Measurements from ENCODE around the gene IL7R. TPM values are rescaled to one million over a fixed set of nuclear protein-coding genes. Genes with fewer than 3 reads are reported as not detected.
A peak's percentile ranks its signal among the peaks of the same experiment; 100 is the strongest.

IL7R gene
- total and polyA plus RNA-seq, 10 of the 15 experiments (the other 5 are each of a cell fraction or from before 2014, with no cell fraction given), result 0.40 to 21.1 (median 0.85) TPM

DNA sequence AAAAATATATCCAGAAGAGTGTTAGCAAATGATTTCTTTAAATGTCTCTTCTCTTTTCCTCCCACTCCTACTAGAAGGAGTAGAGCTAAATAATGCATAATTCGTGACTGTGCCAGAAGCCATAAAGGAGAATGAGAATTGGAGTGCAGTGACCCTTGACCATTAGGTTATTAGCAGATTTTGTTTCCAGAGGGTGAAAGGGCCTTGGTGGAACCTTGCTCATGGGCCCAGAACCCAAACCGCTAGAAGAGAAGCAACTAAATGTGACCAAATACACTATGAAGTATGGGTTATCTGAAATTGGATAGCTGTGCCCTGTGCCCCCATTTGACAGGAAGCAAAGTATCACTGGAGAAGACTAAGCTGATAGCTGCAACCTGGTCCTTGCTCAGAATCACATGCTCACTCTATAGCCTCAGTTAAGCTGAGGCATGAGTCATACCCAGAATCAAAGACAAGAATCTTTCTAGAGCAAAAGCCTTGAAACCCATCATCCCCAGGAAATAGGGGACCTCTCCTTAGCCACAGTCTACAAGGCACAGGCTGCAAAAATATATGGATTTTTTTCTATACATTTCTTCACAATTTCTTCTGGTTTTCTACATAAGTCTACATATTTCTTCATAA is 45.5 kb downstream of the IL7R start (continued):
- TF ChIP-seq ATF7 (IDR thresholded peaks at IDR 0.05; ENCODE audit: low read depth), result 0 out of 2 replicates have a peak, but pooled peaks have one; percentile 16
- no peak for TF ChIP-seq HDAC2 (IDR thresholded peaks at IDR 0.05)
- TF ChIP-seq, protein P1, sequence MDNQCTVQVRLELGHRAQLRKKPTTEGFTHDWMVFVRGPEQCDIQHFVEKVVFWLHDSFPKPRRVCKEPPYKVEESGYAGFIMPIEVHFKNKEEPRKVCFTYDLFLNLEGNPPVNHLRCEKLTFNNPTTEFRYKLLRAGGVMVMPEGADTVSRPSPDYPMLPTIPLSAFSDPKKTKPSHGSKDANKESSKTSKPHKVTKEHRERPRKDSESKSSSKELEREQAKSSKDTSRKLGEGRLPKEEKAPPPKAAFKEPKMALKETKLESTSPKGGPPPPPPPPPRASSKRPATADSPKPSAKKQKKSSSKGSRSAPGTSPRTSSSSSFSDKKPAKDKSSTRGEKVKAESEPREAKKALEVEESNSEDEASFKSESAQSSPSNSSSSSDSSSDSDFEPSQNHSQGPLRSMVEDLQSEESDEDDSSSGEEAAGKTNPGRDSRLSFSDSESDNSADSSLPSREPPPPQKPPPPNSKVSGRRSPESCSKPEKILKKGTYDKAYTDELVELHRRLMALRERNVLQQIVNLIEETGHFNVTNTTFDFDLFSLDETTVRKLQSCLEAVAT (IDR thresholded peaks at IDR 0.05), result no peak
- TF ChIP-seq CHD4 (IDR thresholded peaks at IDR 0.05), result no peak
- TF ChIP-seq EED (IDR thresholded peaks at IDR 0.05; ENCODE audit: low read depth), result peak; percentile 90
- TF ChIP-seq FOXM1 (IDR thresholded peaks at IDR 0.05; ENCODE audit: low read depth, low read length), result no peak
- no peak for TF ChIP-seq ZNF217 (IDR thresholded peaks at IDR 0.05)
- no peak for TF ChIP-seq NRF1 (conservative IDR thresholded peaks at IDR 0.05; ENCODE audit: low read depth, low read length)
- peak; percentile 68 for TF ChIP-seq NFIC (IDR thresholded peaks at IDR 0.05; ENCODE audit: low read depth, low read length)
- TF ChIP-seq REST (IDR thresholded peaks at IDR 0.05; ENCODE audit: low read depth, low read length), result no peak
- TF ChIP-seq PRDM15 (CRISPR knock-in tag; IDR thresholded peaks at IDR 0.05), result no peak
- no peak for TF ChIP-seq CBX5 (IDR thresholded peaks at IDR 0.05; ENCODE audit: low read depth)
- no peak for TF ChIP-seq HDAC6 (IDR thresholded peaks at IDR 0.05; ENCODE audit: unreplicated experiment)
- TF ChIP-seq SP1 (IDR thresholded peaks at IDR 0.05; ENCODE audit: low read depth, low read length), result no peak
- TF ChIP-seq RCOR1 (conservative IDR thresholded peaks at IDR 0.05; ENCODE audit: low read depth, low read length), result no peak
- TF ChIP-seq SMAD1 (IDR thresholded peaks at IDR 0.05; ENCODE audit: low read depth, partially characterized antibody), result no peak
- no peak for TF ChIP-seq EGR1 (IDR thresholded peaks at IDR 0.05; ENCODE audit: borderline replicate concordance in 1 of 2, low read depth in 2 of 2, low read length in 2 of 2)
- no peak for TF ChIP-seq TCF12 (IDR thresholded peaks at IDR 0.05; ENCODE audit: low read depth, low read length)
- peak; percentile 37; the same call in 1 of the 2 replicates for TF ChIP-seq GATAD2B (conservative IDR thresholded peaks at IDR 0.05; ENCODE audit: low read depth)
- TF ChIP-seq TCF7 (IDR thresholded peaks at IDR 0.05; ENCODE audit: borderline replicate concordance), result no peak

All from GM12878 (cell line).